GM21528 (cell line): ENCODE data around the gene SCP2D1.
"Not testable (repeated sequence)": the region's sequence is repeated elsewhere in the genome, so short reads cannot be mapped to it uniquely, and the experiment has no call there.

ENCODE experiments used
- ATAC-seq: cut with Tn5 transposase; IDR thresholded peaks from one replicate; pipeline ENCODE4 v1.9.1; 2021; ENCODE audit warnings: mild to moderate bottlenecking, moderate library complexity; ENCODE audit not compliant: unreplicated experiment, low FRiP score

The SCP2D1 gene

GRCh38 chr20:18813483-18813882 lies at the start of gene SCP2D1:
SCP2D1 (plus strand) TSS chr20:18813783; CDS start chr20:18813816, 33 bp downstream.
- ATAC-seq: no peak

GRCh38 chr20:18767676-18768075 lies 45.9 kb upstream of the SCP2D1 start:
- no peak for ATAC-seq

- ATAC-seq: no peak
These were observed 40.0 kb upstream of the SCP2D1 start for GRCh38 chr20:18773566-18773965.

- no peak for ATAC-seq
These were observed 39.4 kb upstream of the SCP2D1 start for GRCh38 chr20:18774207-18774606.

- no peak for ATAC-seq
These were observed 38.0 kb upstream of the SCP2D1 start for GRCh38 chr20:18775633-18776032.

GRCh38 chr20:18778690-18779392 lies 34.7 kb upstream of the SCP2D1 start:
- ATAC-seq: no peak

- no peak for ATAC-seq
These were observed 33.0 kb upstream of the SCP2D1 start for GRCh38 chr20:18780385-18781130.

- ATAC-seq: no peak
These were observed 32.1 kb upstream of the SCP2D1 start for GRCh38 chr20:18781509-18781908.

- ATAC-seq: no peak
These were observed 30.1 kb upstream of the SCP2D1 start for GRCh38 chr20:18783385-18783959.

GRCh38 chr20:18787046-18787445 lies 26.5 kb upstream of the SCP2D1 start:
- ATAC-seq: not testable (repeated sequence)

- no peak for ATAC-seq
These were observed 25.6 kb upstream of the SCP2D1 start for GRCh38 chr20:18788021-18788420.

GRCh38 chr20:18790787-18791186 lies 22.8 kb upstream of the SCP2D1 start:
- ATAC-seq: no peak

- ATAC-seq: peak; percentile 97
These were observed 19.8 kb upstream of the SCP2D1 start for GRCh38 chr20:18793625-18794427.

- ATAC-seq: no peak
These were observed 19.2 kb upstream of the SCP2D1 start for GRCh38 chr20:18794428-18794787.

- ATAC-seq: no peak
These were observed 18.2 kb upstream of the SCP2D1 start for GRCh38 chr20:18795366-18795765.

- ATAC-seq: no peak
These were observed 17.2 kb upstream of the SCP2D1 start for GRCh38 chr20:18796282-18796833.

GRCh38 chr20:18801516-18801915 lies 12.1 kb upstream of the SCP2D1 start:
- ATAC-seq: no peak

GRCh38 chr20:18802012-18802634 lies 11.5 kb upstream of the SCP2D1 start:
- ATAC-seq: no peak

- no peak for ATAC-seq
These were observed 7.7 kb upstream of the SCP2D1 start for GRCh38 chr20:18805881-18806280.

- no peak for ATAC-seq
These were observed 4.9 kb upstream of the SCP2D1 start for GRCh38 chr20:18808712-18809111.
